Keratinocyte (primary cell): ENCODE results near the gene TTC8. TPM values are rescaled to one million over a fixed set of nuclear protein-coding genes. Genes with fewer than 3 reads are reported as not detected.

Source experiments
- DNase-seq: peaks from one replicate; pipeline ENCODE4 v3.0.0-alpha.2; 2011; ENCODE audit warnings: low read depth, missing footprints, low spot score
- FAIRE-seq: peaks from 2 replicates; lab custom pipeline; 2011; peaks lifted over from hg19 to GRCh38; lab: Jason Lieb, UNC
- H2AFZ ChIP-seq: 2 replicates; pipeline ENCODE4 v1.6.0; 2012; ENCODE audit warnings: low read length, control low read depth, inconsistent platforms; ENCODE audit not compliant: control insufficient read depth
- H3K27ac ChIP-seq: 2 replicates; pipeline ENCODE4 v1.5.1; 2011; ENCODE audit warnings: low read length; ENCODE audit not compliant: control insufficient read depth, insufficient read depth
- H3K27me3 ChIP-seq: 3 replicates; pipeline ENCODE4 v1.6.0; 2011; ENCODE audit warnings: low read length; ENCODE audit not compliant: control insufficient read depth, insufficient read depth; ENCODE audit errors: extremely low read depth
- H3K36me3 ChIP-seq, 2 experiments: 2 replicates in 1 of 2; 3 replicates in 1 of 2; pipeline ENCODE4 v1.5.1; 2011; ENCODE audit warnings: low read length in 2 of 2, mild to moderate bottlenecking in 1 of 2; ENCODE audit not compliant: control insufficient read depth in 2 of 2, insufficient read depth in 2 of 2; ENCODE audit errors: extremely low read depth in 1 of 2
- H3K4me1 ChIP-seq: 3 replicates; pipeline ENCODE4 v1.5.1; 2011; ENCODE audit warnings: low read length; ENCODE audit not compliant: control insufficient read depth, insufficient read depth; ENCODE audit errors: extremely low read depth
- H3K4me2 ChIP-seq: 3 replicates; pipeline ENCODE4 v1.6.0; 2011; ENCODE audit warnings: low read depth, low read length; ENCODE audit not compliant: control insufficient read depth, insufficient read depth; ENCODE audit errors: extremely low read depth
- H3K4me3 ChIP-seq, 3 experiments: fragments of 200-600 bp in 1 of 3; sonication (generic) in 1 of 3; 2 replicates in 2 of 3; 3 replicates in 1 of 3; pipeline ENCODE4 v1.5.1; 2011 to 2016; ENCODE audit warnings: low read length in 3 of 3, mild to moderate bottlenecking in 3 of 3, control low read depth in 2 of 3, inconsistent platforms in 1 of 3, low read depth in 1 of 3, mixed read lengths in 1 of 3, mixed run types in 1 of 3, moderate library complexity in 1 of 3; ENCODE audit not compliant: control insufficient read depth in 2 of 3, insufficient read depth in 2 of 3; ENCODE audit errors: extremely low read depth in 1 of 3
- H3K79me2 ChIP-seq: 2 replicates; pipeline ENCODE4 v1.6.0; 2012; ENCODE audit warnings: low read length; ENCODE audit not compliant: control insufficient read depth, insufficient read depth
- H3K9ac ChIP-seq: 3 replicates; pipeline ENCODE4 v1.6.0; 2011; ENCODE audit warnings: low read length; ENCODE audit not compliant: control insufficient read depth, insufficient read depth; ENCODE audit errors: extremely low read depth
- H3K9me1 ChIP-seq: 3 replicates; pipeline ENCODE4 v1.6.0; 2011; ENCODE audit warnings: low read length; ENCODE audit not compliant: control insufficient read depth, insufficient read depth; ENCODE audit errors: extremely low read depth
- H3K9me3 ChIP-seq: 2 replicates; pipeline ENCODE4 v1.5.1; 2012; ENCODE audit warnings: low read depth, low read length; ENCODE audit not compliant: control insufficient read depth
- H4K20me1 ChIP-seq: 3 replicates; pipeline ENCODE4 v1.6.0; 2011; ENCODE audit warnings: low read length; ENCODE audit not compliant: control insufficient read depth, insufficient read depth; ENCODE audit errors: extremely low read depth
- EZH2 ChIP-seq: IDR thresholded peaks from one replicate; pipeline ENCODE4 v1.6.1; 2012; ENCODE audit warnings: inconsistent platforms, mild to moderate bottlenecking, low read length, moderate library complexity
- dilution Hi-C: fragments of 300-500 bp; cut with MboI; formaldehyde crosslinking; loops from one replicate; pipeline ENCODE4 v1.7.0; 2020; ENCODE audit warnings: low sequenced_read_pairs; ENCODE audit not compliant: extremely low pct_ligation_motif_present
- polyA minus RNA-seq, 3 experiments: library from RNA; depleted of rRNA, polyadenylated mRNA; stranded (reverse); fragments of >200 nt; gene quantifications; 1 replicate in 1 of 3; 2 replicates in 1 of 3; 3 replicates in 1 of 3; pipeline ENCODE4 v1.2.3, GENCODE V29; 2011
- polyA plus RNA-seq, 5 experiments: library from polyadenylated mRNA; depleted of rRNA in 3 of 5; stranded (reverse) in 3 of 5; stranded (forward) in 1 of 5; unstranded in 1 of 5; fragments of >200 nt; gene quantifications; 1 replicate in 1 of 5; 2 replicates in 3 of 5; 3 replicates in 1 of 5; pipeline versions ENCODE4 v1.2.1 to v1.2.3, GENCODE V29; 2011 to 2012; ENCODE audit warnings: missing spikeins in 2 of 5, low read depth in 1 of 5, low replicate concordance in 1 of 5
- TF ChIP-seq, protein P1 (sequence below), 3 experiments: IDR thresholded peaks in 1 of 3; conservative IDR thresholded peaks in 1 of 3; optimal IDR thresholded peaks in 1 of 3; 2 replicates in 2 of 3; 3 replicates in 1 of 3; pipeline versions ENCODE3 to v1.5.1; 2011; ENCODE audit warnings: low read length in 3 of 3, mild to moderate bottlenecking in 3 of 3, moderate library complexity in 2 of 3, control low read depth in 1 of 3, inconsistent platforms in 1 of 3; ENCODE audit not compliant: insufficient read depth in 2 of 3; ENCODE audit errors: extremely low read depth in 1 of 3

TTC8 gene
- polyA plus RNA-seq (42.1 to 49.2 TPM (median 43.0 TPM) in 3 replicates), polyA minus RNA-seq (13.1 to 24.4 TPM (median 24.0 TPM) in 3 replicates)
- polyA plus RNA-seq (2011; ENCODE audit: low read depth): 13.1 TPM
- 36.5 and 50.6 TPM in 2 replicates for polyA plus RNA-seq (2011; cell fraction: cytosol; rRNA removed)
- 67.2 and 81.9 TPM in 2 replicates for polyA plus RNA-seq (2011; cell fraction: nucleus; rRNA removed)
- 10.3 and 23.5 TPM in 2 replicates for polyA plus RNA-seq (2012; ENCODE audit: low replicate concordance)
- polyA minus RNA-seq (2011; cell fraction: cytosol; rRNA and poly(A)+ RNA removed): 28.8 TPM
- polyA minus RNA-seq (2011; cell fraction: nucleus; rRNA and poly(A)+ RNA removed): 17.1 and 32.7 TPM in 2 replicates

DNA sequence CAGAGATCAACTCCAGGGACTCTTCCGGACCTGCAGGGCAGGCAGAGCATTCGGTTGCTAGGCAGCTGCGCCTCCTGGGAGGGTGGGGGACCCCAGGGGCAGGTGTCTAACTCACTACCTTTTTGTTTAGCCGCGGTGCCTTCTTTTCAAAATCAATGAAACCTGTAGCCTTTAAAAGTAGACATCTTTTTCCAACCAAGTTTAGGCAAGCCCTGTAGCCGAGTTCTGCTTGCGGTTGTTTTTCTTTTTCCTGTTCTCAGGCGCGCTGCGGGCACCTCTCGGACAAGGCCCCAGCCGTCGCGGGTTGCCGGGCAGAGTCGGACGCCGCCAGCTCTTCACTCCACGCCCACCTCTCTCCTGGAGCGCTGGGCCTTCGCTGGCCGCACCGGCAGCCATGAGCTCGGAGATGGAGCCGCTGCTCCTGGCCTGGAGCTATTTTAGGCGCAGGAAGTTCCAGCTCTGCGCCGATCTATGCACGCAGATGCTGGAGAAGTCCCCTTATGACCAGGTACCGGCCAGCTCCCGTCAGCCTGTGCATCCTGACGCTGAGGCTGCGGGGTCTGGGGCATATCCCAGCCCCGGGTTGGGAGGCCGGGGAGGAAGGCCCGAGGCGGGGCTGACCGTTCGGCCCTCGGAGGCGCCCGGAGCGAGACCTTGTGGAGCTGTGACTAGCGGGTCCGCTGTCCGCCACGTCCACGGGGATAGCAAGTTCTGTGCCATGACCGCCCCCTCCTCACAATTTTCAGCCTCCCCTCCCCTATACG is at the start of gene TTC8:
TTC8 (plus strand) TSS at position 338 of the 764 bp plus-strand sequence; CDS start at position 395, 57 bp downstream.
- FAIRE-seq (peak; percentile 73), DNase-seq (peak; percentile 41)
- no peak for TF ChIP-seq EZH2
- TF ChIP-seq, protein P1, sequence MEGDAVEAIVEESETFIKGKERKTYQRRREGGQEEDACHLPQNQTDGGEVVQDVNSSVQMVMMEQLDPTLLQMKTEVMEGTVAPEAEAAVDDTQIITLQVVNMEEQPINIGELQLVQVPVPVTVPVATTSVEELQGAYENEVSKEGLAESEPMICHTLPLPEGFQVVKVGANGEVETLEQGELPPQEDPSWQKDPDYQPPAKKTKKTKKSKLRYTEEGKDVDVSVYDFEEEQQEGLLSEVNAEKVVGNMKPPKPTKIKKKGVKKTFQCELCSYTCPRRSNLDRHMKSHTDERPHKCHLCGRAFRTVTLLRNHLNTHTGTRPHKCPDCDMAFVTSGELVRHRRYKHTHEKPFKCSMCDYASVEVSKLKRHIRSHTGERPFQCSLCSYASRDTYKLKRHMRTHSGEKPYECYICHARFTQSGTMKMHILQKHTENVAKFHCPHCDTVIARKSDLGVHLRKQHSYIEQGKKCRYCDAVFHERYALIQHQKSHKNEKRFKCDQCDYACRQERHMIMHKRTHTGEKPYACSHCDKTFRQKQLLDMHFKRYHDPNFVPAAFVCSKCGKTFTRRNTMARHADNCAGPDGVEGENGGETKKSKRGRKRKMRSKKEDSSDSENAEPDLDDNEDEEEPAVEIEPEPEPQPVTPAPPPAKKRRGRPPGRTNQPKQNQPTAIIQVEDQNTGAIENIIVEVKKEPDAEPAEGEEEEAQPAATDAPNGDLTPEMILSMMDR (optimal IDR thresholded peaks at IDR 0.05 in 1 of 3, IDR thresholded peaks at IDR 0.05 in 1 of 3, conservative IDR thresholded peaks at IDR 0.05 in 1 of 3; ENCODE audit: extremely low read depth in 1 of 3, insufficient read depth in 2 of 3, low read length in 3 of 3): no peak
- Histone ChIP-seq H3K36me3 (no peaks in the 10 kb centered on the region), H3K4me1 (peaks cover 12% of the 10 kb centered on the region), H3K9ac (peak within 1 kb of the TSS; percentile 87), H3K27ac (peak within 1 kb of the TSS; percentile 91), H4K20me1 (no peaks in the 10 kb centered on the region), H3K9me3 (no peaks in the 10 kb centered on the region), H3K27me3 (no peaks in the 10 kb centered on the region), H3K4me3 (peak within 1 kb of the TSS; percentile 66 to 93 (median 91)), H3K4me2 (peak within 1 kb of the TSS; percentile 98), H3K9me1 (no peaks in the 10 kb centered on the region), H2AFZ (peak within 1 kb of the TSS; percentile 100), H3K79me2 (peaks cover 12% of the 10 kb centered on the region)
- dilution Hi-C loops: no loop called here

DNA sequence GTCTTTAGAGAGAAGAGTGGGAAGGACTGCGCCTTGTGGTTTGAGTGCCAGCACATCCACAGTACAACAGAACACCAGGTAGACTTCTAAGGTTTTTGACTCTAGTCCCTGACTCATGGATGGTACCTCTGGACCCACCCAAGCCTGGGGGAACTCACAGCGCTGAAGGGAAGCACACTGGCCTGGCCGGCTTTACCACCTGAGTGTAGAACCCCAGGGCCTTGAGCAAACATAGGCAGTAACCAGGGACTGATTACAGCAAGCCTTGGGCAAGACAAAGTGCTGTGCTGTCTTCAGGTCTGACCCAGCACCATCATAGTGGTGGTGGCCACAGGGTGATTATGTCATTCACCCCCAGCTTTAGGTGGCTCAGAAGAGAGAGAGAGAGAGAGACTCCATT is 48.9 kb upstream of the TTC8 start:
- H3K9me3 ChIP-seq: no peaks in the 10 kb centered on the region
- no peak overlapping the region for H3K4me3 ChIP-seq
- H2AFZ ChIP-seq: no peak overlapping the region
- no peaks in the 10 kb centered on the region for H3K9me1 ChIP-seq
- DNase-seq (peak; percentile 83), FAIRE-seq (no peak)
- dilution Hi-C loops: no loop called here
- peaks cover 16% of the 10 kb centered on the region for H3K4me1 ChIP-seq
- H3K79me2 ChIP-seq: no peaks in the 10 kb centered on the region
- H3K27ac ChIP-seq: peak overlapping the region; percentile 1
- no peaks in the 10 kb centered on the region for H3K27me3 ChIP-seq
- H3K4me2 ChIP-seq: peak overlapping the region; percentile 44
- H3K9ac ChIP-seq: no peak overlapping the region
- no peaks in the 10 kb centered on the region for H3K36me3 ChIP-seq
- H4K20me1 ChIP-seq: no peaks in the 10 kb centered on the region
- TF ChIP-seq, protein P1 (optimal IDR thresholded peaks at IDR 0.05 in 1 of 3, IDR thresholded peaks at IDR 0.05 in 1 of 3, conservative IDR thresholded peaks at IDR 0.05 in 1 of 3; ENCODE audit: extremely low read depth in 1 of 3, insufficient read depth in 2 of 3, low read length in 3 of 3): no peak
- no peak for TF ChIP-seq EZH2
